NCI-H146 treated with DMSO at 0.1 percent for 48 hours (cell line): ENCODE data around the gene ADA.
"Not testable (repeated sequence)": the region's sequence is repeated elsewhere in the genome, so short reads cannot be mapped to it uniquely, and the experiment has no call there.

Source experiments
- DNase-seq: peaks from one replicate; lab custom pipeline; 2025; ENCODE audit not compliant: unreplicated experiment; lab: John Stamatoyannopoulos, UW

Gene ADA

DNA sequence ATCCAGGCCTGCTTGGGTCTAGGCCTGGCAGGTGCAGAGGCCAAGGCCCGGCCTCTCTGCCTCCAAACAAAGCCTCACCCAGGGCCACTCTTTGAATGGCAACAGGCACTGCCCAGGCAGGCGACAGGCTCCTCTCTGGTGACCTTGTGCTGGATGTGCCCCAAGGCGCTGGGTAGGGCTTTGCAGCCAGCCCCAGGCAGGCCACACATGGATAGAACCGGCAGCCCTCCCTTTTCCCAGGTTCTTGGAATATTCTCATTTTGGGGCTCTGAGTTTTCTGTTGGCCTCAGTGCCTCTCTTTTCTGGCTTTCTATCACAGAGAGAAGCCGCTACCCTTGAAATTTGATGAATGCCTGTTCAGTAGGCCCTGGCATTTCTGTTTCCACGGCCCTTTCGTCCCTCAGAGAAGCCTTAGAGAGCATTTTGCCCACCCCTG is 50.2 kb downstream of the ADA start:
- no peak for DNase-seq

DNA sequence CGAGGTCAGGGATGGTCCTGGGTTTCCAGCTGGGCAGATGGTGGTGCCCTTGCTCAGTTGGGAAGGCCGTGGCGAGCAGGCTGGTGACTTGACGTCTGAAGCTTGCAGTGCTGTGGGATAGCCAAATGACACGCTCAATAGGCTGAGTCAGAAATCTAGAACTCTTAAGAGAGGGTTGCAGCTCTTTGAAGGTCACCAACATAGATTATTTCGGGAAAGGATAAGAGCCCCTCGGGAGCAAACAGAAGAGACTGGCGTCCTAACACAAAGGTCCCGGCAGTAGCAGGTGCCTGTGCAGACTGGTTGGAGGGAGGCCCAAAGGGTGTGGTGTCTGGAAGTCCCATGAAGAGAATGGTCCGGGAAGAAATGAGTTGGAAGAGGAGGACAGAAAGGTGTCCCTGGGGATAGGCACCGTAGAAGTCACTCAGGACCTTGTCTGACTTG is 50.7 kb downstream of the ADA start:
- DNase-seq, result no peak

DNA sequence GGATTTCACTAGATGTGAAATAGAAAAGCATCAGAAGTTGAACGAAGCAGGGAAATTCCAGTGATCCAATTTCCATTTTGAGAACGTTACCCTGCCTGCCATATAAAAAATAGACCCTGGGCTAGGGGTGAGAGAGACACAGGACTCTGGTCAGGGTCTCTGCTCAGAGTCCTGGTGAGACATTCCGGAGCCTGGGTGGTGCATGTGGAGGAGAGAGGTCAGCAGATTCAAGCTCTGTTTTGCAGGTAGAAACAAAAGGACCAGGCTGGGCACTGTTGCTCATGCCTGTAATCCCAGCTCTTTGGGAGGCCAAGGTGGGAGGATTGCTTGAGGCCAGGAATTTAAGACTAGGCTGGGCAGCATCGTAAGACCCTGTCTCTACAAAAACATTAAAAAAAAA is 51.2 kb downstream of the ADA start:
- DNase-seq, result no peak

DNA sequence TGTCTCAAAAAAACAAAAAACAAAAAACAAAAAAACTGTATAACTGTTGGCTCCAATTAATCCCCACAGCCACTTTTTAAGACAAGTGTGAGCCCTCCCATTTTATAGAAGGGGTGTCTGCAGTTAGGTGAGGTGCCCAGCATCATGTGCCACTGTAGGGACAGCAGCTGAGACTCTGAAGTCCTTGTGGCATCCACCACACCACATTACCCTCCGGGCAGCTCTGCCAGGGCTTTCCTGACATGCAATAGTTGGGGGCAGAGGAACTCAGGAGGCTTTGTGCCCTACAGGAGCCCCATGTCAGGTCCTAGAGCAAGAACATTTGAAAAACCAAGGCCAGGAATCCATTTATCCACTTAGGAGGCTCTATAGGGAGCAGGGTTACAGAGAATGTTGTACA is 51.8 kb downstream of the ADA start:
- DNase-seq, result no peak

DNA sequence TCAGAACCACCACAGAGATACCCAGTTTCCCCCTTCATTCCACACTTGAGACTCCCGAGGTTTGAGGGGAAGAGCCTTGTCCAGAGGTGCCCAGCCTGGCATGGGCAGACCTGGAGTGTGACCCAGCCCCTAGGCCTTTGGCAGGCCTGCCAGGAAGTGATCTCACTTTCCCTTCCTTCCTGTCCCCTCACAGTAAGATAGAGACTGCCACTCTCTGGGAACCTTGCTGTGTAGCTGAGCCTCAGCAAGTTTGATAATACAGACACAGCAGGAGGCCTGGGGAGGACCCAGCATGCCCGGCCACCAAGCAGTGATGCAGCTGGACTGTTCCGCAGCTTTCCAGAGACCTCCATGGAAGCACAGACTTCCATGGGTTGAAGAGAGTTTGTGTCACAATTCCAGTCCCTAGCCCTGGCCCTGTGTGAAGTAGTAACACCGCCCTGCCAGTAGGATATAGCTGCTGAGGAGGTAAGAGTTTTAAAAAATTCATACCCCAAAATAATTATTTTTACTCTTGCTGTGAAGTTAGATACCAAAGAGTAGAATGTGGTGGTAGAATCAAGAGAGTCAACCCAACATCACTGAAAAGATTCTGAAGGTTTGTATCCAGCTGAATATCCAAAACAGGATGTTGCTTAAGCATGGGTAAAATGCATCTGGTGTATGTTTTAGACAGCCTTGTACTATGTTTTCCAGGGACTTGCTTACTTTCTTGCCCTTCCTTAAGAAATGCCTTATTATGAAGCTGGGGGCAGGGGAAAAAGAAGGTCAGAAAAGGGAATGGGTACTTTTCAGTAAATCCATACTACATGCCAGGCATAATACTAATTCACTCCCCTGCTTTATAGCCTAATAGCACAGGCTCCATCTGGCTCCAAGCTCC is 52.8 kb downstream of the ADA start:
- peak; percentile 6 for DNase-seq

DNA sequence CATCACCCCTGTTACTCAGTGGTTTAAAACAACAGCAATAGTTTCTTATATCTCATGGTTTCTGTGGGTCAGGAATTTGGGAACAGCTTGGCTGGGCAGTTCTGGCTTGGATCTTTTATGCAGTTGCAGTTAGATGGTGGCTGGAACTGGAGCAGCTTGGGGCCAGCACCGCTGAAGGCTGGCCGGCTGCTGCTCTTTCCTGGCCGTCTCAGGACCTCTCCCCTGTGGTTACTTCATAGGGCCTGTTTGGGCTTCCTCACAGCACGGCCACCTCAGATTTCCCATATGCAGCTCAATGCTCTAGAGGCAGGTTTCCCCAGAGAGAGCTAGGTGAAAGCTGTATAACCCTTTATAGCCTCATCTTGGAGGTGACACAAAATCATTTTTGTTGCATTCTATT is 53.6 kb downstream of the ADA start:
- DNase-seq, result no peak

DNA sequence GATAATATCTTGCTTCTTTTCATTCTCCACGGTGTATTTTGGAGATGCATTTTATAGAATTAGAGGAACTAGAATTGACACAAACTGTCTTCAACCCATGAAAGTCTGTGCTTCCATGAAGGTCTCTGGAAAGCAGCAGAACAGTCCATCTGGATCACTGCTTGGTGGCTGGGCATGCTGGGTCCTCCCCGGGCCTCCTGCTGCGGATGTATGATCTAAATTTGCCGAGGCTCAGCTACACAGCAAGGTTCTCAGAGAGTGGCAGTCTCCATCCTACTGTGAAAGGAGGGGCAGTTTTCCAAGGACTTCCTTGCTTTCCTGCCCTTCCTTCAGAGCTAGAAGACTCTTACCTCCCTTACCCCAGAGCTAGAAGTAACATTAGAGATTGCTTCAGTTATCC is 54.0 kb downstream of the ADA start:
- no peak for DNase-seq

DNA sequence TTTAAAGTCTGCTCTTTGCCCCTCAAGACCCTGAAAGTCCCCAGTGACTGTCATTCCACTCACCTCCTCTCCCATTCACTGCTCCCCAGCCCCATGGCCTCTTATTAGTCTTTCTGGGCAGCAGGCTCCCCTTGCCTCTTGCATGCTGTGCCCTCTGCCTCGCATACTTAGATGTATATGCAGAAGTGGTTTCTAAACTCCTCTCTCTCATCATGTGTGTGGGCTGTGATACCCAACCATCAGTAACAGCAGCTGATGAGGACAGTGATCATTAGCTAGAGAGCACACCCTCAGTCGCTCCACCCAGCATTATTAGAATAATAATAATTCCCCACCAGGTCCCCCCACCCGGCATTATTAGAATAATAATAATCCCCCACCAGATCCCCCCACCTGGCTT is 54.6 kb downstream of the ADA start:
- DNase-seq, result no peak

DNA sequence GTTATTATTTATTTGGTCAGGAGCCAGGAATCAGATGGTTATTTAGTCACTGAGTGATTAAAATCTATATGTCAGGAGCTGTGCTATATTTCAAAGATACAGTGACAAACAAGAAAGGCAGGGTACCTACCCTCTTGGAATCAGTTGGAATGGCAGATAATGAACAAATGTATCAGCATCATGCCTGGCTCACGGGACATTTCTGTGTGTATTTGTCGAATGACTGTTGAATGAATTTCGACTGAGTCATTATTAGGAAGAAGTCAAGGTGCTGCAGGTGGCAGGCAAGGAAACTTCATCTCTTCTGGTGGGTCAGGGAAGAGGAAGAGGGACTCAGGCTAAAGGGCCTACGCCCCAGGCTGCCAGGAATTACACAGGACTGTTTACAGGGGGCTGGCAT is 55.5 kb downstream of the ADA start:
- DNase-seq, result no peak

DNA sequence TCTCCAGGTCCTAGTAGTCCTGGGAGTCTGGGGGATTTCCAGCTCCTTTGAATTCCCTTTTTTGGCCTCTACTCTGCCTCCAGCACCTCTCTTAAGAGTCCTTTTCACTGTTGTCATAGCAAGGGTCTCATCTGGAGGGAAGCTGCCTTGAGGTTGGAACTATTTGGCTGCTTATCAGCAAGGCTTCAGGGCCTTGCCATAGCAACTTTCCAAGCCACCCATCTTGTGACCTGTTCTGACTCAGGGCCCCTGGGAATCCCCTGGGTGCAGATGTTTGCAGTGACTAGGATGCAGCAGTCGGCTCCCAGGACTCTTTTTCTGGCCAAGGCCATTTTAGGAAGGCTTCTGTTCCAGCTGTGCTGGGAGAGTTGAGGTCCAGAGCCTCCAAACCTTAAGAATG is 56.8 kb downstream of the ADA start:
- DNase-seq, result no peak

DNA sequence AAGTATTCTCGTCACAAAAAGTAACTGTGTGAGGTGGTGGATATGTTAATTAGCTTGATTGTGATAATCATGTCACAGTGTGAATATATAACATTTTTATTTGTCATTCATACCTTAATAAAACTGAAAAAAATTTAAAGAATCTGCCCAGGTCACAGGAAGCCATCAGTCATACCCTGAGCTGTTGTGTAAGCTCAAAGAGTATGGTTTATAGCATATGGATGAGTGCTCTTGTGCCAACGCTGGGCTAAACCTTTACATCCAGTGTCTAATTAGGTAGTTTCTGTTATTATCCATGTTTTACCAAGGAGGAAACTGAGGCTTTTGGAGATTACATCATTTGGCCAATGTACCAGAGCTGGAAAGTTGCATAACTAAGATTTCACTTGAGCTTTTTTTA is 57.7 kb downstream of the ADA start:
- no peak for DNase-seq

DNA sequence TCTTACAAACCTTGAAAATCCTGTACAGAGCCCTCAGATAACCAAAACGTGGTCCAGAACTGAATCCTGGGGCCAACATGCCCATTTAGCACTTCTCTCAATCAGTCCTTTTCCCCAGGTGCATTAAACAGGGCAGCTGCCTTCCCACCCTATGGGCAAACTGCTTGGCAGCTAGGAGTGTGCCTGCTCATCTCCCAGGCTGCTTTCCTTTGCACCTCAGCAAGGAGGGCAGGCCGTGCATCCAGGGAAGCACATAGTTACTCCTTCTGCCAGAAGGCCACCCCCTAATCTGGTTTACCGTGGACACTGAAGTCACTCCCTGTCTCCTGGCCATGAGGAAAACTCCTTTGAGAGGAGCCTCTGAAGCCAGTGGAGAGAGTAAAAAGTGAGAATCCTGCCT is 59.1 kb downstream of the ADA start:
- no peak for DNase-seq

DNA sequence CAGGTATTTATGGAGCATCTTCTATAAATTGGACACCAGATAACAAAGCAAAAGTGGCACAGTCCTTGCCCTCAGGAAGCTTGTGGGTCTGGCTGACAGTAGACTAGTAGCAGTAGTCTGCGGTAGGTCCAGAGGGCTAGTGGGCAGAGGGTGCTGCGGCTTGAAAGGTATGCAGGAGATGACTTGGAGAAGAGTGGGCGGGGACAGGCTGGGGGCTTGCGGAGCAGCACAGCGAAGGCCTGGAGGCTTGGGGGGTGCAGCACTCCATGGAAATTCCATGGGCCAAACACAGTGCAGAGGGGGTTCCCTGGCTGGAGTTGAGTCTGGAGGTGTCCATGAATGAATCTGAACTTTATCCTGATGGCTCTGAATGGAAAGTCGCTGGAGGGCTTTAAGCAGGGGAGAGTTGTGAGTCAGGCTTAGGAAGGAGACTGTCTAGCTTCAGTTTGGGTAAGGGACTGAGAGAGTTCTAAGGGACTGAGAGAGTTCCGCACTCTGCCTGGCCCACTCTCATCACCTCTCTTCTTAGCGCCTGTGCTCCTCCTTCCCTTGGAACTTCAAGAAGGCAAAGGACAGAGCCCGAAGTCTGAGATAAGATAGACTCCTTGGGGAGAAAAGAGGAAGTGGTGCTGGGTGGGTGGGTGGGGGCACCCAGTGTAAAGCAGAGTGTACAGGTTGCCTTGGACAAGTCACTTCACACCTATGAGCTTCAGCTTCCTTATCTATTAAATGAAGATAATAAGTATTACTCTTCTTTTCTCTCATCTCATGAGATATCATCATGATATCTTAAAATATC is 60.3 kb downstream of the ADA start:
- DNase-seq, result no peak

DNA sequence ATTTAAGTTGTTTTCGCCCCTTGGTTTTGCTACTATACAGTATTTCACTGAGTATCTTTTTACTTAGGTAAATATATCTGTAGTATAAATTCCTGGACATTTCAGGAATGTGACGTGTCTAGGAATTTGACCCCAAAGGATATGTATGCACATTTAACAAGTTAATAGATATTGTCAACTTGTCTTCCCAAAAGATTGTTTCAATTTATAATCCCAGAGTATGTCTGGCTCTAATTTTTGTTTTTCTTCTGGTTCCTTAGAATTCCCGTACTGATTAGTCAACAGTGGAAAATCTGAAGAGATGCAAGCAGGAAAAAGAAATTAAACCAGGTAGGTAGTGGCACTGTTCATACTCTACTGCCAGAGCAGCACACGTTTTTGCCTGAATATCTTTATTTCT is 62.0 kb downstream of the ADA start:
- DNase-seq, result no peak

DNA sequence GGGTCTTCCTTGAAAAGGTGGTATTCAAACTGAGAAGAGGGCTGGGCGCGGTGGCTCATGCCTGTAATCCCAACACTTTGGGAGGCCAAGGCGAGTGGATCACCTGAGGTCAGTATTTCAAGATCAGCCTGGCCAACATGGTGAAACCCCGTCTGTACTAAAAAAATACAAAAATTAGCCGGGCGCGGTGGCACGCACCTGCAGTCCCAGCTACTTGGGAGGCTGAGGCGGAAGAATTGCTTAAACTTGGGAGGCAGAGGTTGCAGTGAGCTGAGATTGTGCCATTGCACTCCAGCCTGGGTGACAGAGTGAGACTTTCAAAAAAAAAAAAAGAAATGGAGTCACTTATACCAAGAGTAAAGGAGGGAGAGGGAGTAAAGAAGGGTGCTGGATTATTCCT is 63.2 kb downstream of the ADA start:
- DNase-seq, result not testable (repeated sequence)

DNA sequence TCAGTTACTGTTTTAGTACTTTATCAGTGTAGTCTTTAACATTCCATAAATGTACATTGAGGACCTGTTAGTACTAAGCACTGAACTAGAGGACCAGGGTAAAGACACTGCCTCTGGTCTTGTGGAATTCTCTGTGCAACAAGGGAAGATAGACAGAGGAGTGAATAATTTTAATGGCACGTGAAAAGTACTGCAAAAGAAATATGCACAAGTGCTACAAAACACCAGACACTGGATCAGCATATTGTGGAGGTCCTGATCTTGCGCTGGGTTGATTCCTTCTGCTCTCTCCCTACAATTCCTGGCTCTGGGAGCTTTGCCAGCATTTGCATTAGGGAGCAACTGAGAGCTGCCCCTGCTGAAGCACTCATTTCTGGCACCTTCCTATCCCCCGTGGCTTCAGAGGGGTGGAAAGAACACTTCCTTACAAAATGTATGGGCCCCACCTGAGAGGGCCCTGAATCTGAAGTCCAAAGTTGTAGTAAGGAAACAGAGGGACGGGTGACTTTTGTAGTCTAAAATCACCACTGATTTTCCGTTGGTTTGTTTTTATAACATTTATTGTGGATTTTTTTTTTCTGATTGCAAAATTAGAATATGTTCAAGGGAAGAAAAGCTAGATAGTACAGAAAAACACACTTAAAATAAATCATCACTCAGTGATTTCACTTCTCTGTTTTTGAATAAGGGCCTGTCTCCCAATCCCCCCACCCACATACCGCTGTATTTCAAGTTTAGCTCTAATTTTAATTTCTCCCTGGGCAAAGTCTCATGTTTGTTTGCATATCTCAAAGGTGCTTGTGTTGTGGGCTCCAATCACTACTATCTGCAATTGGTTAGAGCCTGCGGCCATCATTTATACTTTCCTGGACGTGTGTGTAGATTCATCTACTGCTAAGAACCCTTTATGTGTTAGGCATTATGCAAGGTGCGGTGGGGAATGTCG is 64.2 kb downstream of the ADA start:
- DNase-seq, result no peak

DNA sequence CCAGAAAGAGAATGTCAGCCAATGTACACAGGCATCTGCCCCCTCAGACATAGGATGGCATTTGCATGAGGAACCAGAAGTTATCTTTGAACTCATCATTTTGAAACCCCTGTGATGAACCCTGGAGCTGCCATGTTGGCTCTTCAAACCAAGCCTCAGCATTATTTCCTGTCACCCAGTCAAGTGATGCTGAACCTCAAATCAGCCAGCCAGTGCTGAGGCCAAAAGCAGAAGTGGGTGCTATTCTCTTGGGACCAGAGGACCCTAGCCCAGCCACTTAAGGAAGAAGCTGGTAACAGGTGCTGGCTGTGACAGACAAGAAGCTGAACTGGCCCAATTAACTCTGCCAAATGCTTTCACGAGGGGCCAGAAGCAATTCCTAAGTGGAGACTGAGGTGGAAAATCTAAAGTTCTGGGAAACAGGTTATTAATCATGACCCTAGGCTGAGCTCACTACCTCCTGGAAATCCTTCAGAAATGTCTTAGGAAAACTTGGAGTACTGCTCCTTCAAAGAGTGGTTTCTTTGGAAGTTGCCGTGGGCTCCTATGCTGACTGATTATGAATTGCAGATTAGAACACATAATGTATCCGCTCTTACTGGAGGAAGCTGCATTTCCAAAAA is 65.1 kb downstream of the ADA start:
- DNase-seq, result no peak

DNA sequence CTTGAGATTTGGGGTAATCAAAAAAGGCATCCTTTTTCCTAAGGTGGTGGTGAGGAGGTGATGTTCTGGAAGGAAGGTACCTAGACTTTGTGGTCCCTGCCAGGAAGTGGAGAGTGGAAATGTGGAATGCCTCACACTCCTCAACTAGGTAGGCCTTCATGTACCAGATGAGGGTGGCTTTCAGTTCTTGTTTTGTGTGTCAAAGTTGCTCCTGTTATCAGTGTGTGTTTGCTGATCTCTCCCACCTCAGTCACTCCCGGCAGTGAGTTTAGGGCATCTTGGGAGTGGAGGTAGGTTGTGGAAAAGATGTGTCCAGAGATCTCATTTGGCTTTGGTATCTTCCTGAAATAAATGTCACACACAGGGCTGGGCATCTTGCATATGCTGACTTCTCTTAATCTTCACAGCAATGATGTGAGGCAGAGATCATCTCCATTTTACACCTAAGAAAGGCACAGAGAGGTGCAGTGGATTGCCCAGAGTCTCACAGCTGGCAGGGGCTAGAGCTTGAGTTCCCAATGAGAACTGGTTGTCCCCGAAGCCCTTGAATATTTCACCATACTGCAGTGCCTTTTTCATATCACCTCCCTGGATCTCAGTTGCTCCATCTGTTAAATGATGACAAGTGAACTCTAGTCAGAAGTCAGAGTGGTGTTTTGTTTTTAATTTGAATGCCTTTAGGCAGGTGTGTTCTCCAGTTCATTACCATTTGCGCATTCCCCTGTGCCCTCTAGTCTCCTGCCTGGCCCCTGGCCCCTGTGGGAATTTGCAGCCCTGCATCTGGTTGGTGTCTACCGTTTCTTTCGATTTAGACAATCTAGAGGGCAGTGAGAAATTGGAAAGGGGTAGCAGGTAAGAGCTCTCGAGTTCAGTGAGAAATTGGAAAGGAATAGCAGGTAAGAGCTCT is 66.2 kb downstream of the ADA start:
- DNase-seq, result no peak

DNA sequence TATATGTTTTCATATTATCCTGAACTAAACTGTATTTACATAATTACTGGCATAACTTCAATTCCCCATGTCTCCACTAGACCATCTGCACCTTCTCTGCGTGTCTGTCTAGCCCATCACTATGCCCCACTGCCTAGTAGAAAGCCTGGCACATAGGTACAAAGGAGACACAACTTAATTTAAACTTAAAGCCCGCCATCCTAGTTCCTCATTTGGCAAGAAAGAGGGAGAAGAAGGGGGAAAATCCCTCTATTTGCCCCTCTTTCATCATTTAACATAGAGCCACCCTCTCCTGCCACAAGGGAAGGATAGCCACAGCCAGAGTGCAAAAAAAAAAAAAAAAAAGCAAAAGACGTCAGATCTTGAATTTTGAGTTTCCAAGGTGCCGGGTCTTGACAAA is 67.3 kb downstream of the ADA start:
- no peak for DNase-seq

DNA sequence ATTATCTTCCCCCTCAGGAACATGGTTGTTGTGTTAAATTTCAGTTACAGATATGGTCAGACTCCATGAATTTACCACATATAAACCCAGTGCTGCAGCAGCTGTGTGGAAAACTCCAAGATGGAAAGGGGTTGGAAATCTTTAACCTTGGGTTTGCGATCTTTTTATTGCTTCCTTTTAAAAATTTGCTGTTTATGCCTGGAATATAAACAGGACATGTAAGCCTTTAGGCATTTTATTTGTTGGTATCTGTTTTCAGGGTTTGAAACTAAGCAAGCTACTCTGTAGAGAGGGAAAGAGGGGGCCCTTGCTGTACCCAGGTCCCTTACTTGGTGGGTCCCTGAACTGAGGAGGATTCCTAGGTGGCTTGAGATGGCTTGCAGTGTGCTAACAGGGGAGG is 68.3 kb downstream of the ADA start:
- no peak for DNase-seq
